Measurements from ENCODE around the gene CCT8.

Gene CCT8

DNA sequence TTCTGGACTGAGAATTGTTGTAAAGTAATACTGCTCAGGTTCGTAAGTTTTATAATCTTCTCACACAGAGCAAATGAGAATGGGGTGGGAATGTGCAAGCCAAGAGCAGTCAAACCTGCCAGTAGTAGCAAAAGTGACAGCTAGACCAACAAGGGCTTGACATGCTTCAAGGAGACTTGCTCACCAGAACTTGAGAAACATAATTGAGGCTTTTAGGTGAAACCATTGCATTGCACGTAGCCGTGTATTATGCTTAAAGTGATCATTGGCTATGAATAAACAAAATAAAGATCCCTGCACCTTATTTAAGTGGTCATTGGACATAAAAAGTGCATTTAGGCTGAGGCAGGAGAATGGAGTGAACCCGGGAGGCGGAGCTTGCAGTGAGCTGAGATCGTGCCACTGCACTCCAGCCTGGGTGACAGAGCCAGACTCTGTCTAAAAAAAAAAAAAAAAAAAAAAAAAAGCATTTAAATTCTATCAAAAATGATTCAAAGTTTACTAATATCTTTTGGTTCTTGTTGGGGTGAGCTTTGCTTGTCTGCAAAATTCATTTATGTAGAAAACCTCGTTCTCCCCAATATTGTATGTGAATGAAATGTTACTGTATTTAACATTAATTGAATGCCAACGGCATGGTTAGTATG is 11.8 kb upstream of the CCT8 start:
- TF ChIP-seq FOXP2 (optimal IDR thresholded peaks at IDR 0.05; ENCODE audit: borderline replicate concordance, extremely low read depth, extremely low read length, insufficient read depth) (no peak), SIN3A (IDR thresholded peaks at IDR 0.05; ENCODE audit: borderline replicate concordance, insufficient read depth, low read length) (no peak), POLR2AphosphoS5 (IDR thresholded peaks at IDR 0.05; ENCODE audit: low read depth, low read length) (no peak), TAF1 (IDR thresholded peaks at IDR 0.05; ENCODE audit: borderline replicate concordance, insufficient read depth, low read length) (no peak)
- TF ChIP-seq, protein P1, sequence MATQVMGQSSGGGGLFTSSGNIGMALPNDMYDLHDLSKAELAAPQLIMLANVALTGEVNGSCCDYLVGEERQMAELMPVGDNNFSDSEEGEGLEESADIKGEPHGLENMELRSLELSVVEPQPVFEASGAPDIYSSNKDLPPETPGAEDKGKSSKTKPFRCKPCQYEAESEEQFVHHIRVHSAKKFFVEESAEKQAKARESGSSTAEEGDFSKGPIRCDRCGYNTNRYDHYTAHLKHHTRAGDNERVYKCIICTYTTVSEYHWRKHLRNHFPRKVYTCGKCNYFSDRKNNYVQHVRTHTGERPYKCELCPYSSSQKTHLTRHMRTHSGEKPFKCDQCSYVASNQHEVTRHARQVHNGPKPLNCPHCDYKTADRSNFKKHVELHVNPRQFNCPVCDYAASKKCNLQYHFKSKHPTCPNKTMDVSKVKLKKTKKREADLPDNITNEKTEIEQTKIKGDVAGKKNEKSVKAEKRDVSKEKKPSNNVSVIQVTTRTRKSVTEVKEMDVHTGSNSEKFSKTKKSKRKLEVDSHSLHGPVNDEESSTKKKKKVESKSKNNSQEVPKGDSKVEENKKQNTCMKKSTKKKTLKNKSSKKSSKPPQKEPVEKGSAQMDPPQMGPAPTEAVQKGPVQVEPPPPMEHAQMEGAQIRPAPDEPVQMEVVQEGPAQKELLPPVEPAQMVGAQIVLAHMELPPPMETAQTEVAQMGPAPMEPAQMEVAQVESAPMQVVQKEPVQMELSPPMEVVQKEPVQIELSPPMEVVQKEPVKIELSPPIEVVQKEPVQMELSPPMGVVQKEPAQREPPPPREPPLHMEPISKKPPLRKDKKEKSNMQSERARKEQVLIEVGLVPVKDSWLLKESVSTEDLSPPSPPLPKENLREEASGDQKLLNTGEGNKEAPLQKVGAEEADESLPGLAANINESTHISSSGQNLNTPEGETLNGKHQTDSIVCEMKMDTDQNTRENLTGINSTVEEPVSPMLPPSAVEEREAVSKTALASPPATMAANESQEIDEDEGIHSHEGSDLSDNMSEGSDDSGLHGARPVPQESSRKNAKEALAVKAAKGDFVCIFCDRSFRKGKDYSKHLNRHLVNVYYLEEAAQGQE (IDR thresholded peaks at IDR 0.05; ENCODE audit: insufficient read depth in 1 of 2, low read depth in 2 of 2, low read length in 2 of 2): no peak

DNA sequence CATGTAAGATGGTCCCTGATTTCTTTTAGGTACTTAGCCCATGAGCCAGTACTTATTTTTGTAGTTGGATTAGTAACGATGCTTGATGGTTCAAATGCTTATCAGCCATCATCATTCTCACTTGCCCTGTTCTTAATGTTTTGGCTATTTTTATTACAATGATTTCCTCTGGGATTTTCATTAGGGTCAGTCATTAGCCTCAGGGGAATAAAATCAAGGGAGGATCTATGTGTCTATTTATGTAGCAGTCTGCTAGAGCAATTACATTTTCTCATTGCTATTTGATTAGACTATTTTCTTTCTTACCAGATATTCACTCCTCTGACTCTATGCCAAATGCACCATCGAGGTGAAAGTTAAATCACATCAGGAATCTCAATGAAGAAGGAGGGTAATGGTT is 10.9 kb upstream of the CCT8 start:
- no peak for TF ChIP-seq SIN3A (IDR thresholded peaks at IDR 0.05; ENCODE audit: borderline replicate concordance, insufficient read depth, low read length)
- TF ChIP-seq FOXP2 (optimal IDR thresholded peaks at IDR 0.05; ENCODE audit: borderline replicate concordance, extremely low read depth, extremely low read length, insufficient read depth): no peak
- TF ChIP-seq TAF1 (IDR thresholded peaks at IDR 0.05; ENCODE audit: borderline replicate concordance, insufficient read depth, low read length): no peak
- TF ChIP-seq, protein P1 (IDR thresholded peaks at IDR 0.05; ENCODE audit: insufficient read depth in 1 of 2, low read depth in 2 of 2, low read length in 2 of 2): no peak
- TF ChIP-seq POLR2AphosphoS5 (IDR thresholded peaks at IDR 0.05; ENCODE audit: low read depth, low read length): no peak

DNA sequence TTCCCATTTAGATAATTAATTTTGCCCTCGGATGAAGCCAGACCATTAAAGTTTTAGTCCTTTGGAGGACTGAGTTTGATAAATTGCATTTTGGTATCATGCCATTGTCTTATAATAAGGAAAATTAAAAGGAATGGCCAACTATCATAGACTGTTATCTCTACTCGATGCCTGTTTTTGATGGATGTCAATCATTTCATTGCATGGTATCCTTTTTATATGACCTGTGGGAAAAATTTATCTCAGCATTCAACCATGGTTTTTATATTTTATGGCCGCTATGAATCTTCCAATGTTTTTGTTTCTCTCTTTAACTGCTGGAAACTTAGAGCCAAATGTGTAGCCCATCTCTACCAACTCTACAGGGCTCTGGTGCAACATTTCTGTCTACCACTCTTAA is 9.9 kb upstream of the CCT8 start:
- TF ChIP-seq, protein P1 (IDR thresholded peaks at IDR 0.05; ENCODE audit: insufficient read depth in 1 of 2, low read depth in 2 of 2, low read length in 2 of 2): no peak
- TF ChIP-seq FOXP2 (optimal IDR thresholded peaks at IDR 0.05; ENCODE audit: borderline replicate concordance, extremely low read depth, extremely low read length, insufficient read depth) (no peak), POLR2AphosphoS5 (IDR thresholded peaks at IDR 0.05; ENCODE audit: low read depth, low read length) (no peak), TAF1 (IDR thresholded peaks at IDR 0.05; ENCODE audit: borderline replicate concordance, insufficient read depth, low read length) (no peak), SIN3A (IDR thresholded peaks at IDR 0.05; ENCODE audit: borderline replicate concordance, insufficient read depth, low read length) (no peak)

DNA sequence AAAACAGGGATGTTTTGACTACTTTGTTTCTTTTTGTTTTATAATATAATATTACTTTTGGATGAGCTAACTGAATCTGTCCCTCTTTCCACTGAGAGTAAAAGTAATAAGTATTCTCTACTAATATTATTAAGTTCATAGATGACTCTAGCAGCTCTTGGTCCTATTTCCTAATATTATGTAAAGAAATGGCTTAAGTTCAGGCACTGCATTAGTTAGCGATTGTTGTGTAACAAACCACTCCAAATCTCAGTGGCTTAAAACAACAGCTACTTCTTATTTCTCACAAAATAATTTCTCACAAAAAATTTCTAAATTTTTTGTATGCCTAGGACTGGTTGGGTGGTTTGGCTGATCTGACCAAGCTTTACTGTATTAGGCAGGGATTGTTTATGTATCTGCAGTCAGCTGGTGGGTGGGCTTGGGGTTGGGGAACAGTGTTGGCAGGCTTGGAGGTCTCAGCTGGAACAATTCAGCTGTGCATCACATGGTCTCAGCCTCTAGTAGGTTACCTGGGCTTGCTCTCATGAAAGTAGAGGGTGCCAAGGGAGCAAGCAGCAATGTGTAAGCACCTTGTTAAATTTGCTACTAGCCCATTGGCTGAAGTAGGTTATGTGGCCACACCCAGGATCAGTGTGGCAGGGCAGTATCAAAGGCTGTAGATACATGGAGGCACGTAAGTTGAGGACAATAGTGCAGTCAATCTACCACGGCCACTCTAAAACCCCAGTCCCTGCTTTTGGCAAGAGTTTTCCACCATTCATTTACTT is 8.8 kb upstream of the CCT8 start:
- TF ChIP-seq TAF1 (IDR thresholded peaks at IDR 0.05; ENCODE audit: borderline replicate concordance, insufficient read depth, low read length) (no peak), SIN3A (IDR thresholded peaks at IDR 0.05; ENCODE audit: borderline replicate concordance, insufficient read depth, low read length) (no peak), FOXP2 (optimal IDR thresholded peaks at IDR 0.05; ENCODE audit: borderline replicate concordance, extremely low read depth, extremely low read length, insufficient read depth) (no peak), POLR2AphosphoS5 (IDR thresholded peaks at IDR 0.05; ENCODE audit: low read depth, low read length) (no peak)
- TF ChIP-seq, protein P1 (IDR thresholded peaks at IDR 0.05; ENCODE audit: insufficient read depth in 1 of 2, low read depth in 2 of 2, low read length in 2 of 2): no peak

All from PFSK-1 (cell line).